ENCODE results near the gene NOL6. TPM values are rescaled to one million over a fixed set of nuclear protein-coding genes. Genes with fewer than 3 reads are reported as not detected.

The NOL6 gene
- total RNA-seq, 1 donor from 2014 or later = 43.1 TPM

DNA sequence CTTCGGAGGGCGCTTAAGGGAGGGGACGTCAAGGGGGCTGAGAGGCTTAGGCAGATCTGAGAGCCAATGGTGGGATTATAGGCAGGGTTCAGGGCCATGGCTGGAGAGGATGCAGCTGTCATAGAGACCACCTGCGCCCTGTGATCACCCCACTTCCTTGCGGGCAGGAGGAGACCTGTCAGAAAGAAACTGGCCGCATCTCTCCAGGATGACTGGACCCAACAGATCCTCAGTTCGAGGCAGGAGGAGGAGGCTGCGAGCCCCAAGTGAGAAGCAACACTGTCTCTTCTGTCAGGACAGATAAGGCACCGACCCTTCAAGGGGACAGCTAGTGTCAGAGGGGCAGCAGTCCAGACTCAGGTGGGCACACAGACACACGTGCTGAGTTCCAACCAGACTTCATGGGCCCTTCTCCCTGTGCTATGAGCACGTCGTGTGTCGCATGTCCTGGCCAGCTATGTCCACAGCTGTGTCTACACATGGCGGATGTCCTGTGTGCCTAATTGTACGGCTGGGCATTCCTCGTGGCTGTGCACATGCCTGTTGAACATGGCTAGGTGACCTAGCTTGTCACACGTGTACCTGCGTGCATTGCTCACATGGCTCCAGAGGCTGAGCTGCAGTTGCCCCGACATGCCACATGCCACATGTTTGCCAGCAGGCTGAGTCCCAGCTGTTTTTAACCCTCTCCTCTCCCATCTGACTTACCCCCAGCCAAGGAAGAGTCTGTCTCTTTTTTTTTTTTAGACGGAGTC lies 25.7 kb downstream of the NOL6 start:
- Mint-ChIP-seq H3K4me3 (peak overlapping the region; percentile 59), H3K9me3 (no peaks in the 10 kb centered on the region), H3K27ac (ENCODE audit: unreplicated experiment) (no peak overlapping the region), H3K36me3 (ENCODE audit: low read depth) (no peaks in the 10 kb centered on the region), H3K27me3 (ENCODE audit: low read depth) (peaks cover 13% of the 10 kb centered on the region), H3K4me1 (peaks cover 20% of the 10 kb centered on the region)
- TF ChIP-seq, protein P1, sequence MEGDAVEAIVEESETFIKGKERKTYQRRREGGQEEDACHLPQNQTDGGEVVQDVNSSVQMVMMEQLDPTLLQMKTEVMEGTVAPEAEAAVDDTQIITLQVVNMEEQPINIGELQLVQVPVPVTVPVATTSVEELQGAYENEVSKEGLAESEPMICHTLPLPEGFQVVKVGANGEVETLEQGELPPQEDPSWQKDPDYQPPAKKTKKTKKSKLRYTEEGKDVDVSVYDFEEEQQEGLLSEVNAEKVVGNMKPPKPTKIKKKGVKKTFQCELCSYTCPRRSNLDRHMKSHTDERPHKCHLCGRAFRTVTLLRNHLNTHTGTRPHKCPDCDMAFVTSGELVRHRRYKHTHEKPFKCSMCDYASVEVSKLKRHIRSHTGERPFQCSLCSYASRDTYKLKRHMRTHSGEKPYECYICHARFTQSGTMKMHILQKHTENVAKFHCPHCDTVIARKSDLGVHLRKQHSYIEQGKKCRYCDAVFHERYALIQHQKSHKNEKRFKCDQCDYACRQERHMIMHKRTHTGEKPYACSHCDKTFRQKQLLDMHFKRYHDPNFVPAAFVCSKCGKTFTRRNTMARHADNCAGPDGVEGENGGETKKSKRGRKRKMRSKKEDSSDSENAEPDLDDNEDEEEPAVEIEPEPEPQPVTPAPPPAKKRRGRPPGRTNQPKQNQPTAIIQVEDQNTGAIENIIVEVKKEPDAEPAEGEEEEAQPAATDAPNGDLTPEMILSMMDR (conservative IDR thresholded peaks at IDR 0.05) = no peak
- no peak for DNase-seq (ENCODE audit: low read depth, low spot score)

DNA sequence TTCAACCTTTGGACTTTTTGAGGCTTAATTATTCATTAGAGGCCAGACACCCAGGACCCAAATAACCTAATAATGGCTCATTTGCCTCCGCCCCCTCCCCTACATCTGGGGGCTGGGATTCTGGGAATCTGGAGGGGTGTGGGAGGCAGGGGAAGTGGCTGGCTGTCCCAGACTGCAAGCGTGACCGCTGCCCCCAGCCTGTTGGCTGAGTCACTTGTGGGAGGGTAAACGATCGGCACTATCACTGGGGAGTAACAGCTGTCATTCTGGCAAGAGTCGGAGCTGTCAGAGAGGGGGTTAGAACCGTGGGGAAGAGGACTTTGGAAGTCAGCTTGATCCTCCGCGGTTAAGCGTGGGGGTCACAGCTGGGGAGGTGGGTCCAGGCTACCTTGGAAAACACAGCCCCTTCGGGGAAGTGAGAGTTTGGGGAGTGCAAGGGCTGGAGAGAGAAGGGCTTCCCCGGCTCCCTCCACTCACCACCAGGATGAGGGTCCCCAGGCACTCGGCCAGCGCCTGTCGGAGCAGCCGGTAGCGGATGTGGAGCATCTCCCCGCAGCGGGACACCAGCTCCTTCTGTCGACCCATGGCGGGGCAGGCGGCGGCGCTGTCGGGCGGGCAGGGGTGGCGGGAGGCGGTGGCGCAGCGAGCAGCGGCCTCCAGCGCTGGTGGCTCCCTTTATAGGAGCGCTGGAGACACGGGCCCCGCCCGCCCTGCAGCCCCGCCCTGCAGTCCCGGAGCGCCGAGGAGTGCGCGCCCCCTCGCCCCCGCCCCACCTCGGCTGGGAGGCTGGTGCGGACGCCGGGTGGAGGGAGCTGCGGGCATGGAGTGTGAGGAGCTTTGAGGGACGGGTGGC lies 26.6 kb downstream of the NOL6 start, which contains the start of gene AQP3:
Gene AQP3 (minus strand): TSS at position 648 of the 853 bp plus-strand sequence. CDS start 63 bp downstream, at position 585.
- no peaks in the 10 kb centered on the region for H3K9me3 Mint-ChIP-seq
- peak; percentile 57 for DNase-seq (ENCODE audit: low read depth, low spot score)
- H3K36me3 Mint-ChIP-seq (ENCODE audit: low read depth) = no peaks in the 10 kb centered on the region
- TF ChIP-seq, protein P1 (conservative IDR thresholded peaks at IDR 0.05) = no peak
- H3K4me3 Mint-ChIP-seq = peak within 1 kb of the TSS; percentile 80
- peaks cover 13% of the 10 kb centered on the region for H3K27me3 Mint-ChIP-seq (ENCODE audit: low read depth)
- peaks cover 15% of the 10 kb centered on the region for H3K4me1 Mint-ChIP-seq
- no peak within 1 kb of the TSS for H3K27ac Mint-ChIP-seq (ENCODE audit: unreplicated experiment)

DNA sequence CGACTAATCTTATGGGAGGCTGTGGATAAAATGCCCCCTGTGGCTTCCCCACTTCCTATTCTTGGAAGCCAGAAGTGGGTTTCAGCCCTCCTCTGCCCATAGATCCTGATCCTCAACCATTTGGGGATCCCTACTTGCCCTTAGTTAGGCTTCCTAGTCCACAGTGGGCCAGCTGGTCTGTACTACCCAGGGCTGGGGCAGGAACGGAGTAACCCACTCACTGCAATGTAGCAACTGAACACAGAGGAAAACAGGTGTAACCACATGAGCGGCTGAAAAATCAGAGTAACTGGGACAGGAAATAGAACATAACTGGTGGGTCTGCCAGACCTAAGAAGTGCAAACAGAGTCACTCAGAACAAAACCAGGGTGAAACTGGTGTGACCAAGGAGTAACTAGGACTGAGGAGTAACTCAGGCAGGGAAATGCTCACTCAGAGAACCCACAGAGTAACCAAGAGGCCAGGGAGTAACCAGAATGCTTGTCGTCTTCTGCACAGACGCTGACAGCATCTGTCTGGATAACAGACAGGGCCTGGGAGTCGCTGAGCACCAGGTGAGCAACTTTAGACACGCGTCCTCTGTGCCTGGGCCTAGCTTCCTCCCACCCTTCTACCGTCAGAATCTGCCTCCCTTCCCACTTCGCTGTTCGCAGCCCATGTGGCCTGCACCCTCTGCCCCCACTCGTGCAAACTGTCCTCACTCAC lies 27.3 kb downstream of the NOL6 start:
- TF ChIP-seq, protein P1 (conservative IDR thresholded peaks at IDR 0.05) = no peak
- no peak overlapping the region for H3K27ac Mint-ChIP-seq (ENCODE audit: unreplicated experiment)
- H3K4me3 Mint-ChIP-seq = peak overlapping the region; percentile 80
- no peaks in the 10 kb centered on the region for H3K9me3 Mint-ChIP-seq
- H3K27me3 Mint-ChIP-seq (ENCODE audit: low read depth) = peaks cover 13% of the 10 kb centered on the region
- no peak for DNase-seq (ENCODE audit: low read depth, low spot score)
- H3K4me1 Mint-ChIP-seq = peaks cover 15% of the 10 kb centered on the region
- H3K36me3 Mint-ChIP-seq (ENCODE audit: low read depth) = no peaks in the 10 kb centered on the region

DNA sequence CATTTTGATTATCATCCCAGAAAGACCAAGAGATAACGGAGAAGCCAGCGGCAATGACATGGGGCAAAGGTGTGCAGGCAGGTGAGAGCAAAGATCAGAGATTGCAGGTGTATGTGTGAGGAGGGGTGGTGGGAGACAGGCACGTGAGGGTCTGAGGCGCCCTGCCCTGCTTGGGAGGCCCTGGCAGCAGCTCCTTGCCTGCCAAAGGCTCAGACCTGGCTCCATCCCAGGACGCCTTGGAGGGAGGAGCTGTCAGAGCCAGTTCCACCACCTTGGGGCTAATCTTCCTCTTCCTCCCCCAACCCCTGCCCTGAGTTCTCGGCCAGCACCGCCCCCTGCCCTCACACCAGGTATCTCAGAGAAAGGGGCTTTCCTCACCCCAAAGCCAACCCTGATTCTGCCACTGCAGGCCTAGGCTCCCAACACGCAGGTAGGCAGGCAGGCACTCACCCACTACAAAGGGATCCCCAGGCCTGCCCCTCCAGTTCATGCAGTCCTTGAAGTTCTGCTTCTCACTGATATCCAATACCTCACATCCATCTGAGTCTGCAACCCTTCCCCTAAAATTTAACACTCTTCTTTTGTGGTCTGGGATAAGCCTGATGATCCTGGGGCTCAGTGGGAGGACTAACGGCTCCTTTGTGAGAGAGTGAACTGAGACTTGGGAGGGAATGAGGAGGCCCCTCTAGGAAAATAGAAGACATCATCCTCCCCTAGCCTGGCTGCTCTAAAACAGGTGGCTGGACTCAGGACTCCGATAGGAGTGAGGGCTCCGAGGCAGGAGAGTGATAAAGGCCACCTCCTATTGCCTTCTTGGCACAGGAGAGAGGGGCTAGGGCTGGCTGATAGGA lies 28.1 kb downstream of the NOL6 start:
- no peaks in the 10 kb centered on the region for H3K36me3 Mint-ChIP-seq (ENCODE audit: low read depth)
- H3K27ac Mint-ChIP-seq (ENCODE audit: unreplicated experiment) = no peak overlapping the region
- peaks cover 13% of the 10 kb centered on the region for H3K27me3 Mint-ChIP-seq (ENCODE audit: low read depth)
- TF ChIP-seq, protein P1 (conservative IDR thresholded peaks at IDR 0.05) = no peak
- H3K4me3 Mint-ChIP-seq = peak overlapping the region; percentile 80
- no peak for DNase-seq (ENCODE audit: low read depth, low spot score)
- peaks cover 15% of the 10 kb centered on the region for H3K4me1 Mint-ChIP-seq
- H3K9me3 Mint-ChIP-seq = no peaks in the 10 kb centered on the region

Data from neural crest cell (in vitro differentiated cells).